Measurements from ENCODE around the gene CPAMD8.

CPAMD8 gene

GRCh38 chr19:16873594-16873993 lies 153.0 kb downstream of the CPAMD8 start:
- DNase-seq (ENCODE audit: low spot score): no peak

- no peak for DNase-seq (ENCODE audit: low spot score)
These were observed 153.9 kb downstream of the CPAMD8 start for GRCh38 chr19:16872728-16873127.

GRCh38 chr19:16871871-16872270 lies 154.7 kb downstream of the CPAMD8 start:
- no peak for DNase-seq (ENCODE audit: low spot score)

DNA sequence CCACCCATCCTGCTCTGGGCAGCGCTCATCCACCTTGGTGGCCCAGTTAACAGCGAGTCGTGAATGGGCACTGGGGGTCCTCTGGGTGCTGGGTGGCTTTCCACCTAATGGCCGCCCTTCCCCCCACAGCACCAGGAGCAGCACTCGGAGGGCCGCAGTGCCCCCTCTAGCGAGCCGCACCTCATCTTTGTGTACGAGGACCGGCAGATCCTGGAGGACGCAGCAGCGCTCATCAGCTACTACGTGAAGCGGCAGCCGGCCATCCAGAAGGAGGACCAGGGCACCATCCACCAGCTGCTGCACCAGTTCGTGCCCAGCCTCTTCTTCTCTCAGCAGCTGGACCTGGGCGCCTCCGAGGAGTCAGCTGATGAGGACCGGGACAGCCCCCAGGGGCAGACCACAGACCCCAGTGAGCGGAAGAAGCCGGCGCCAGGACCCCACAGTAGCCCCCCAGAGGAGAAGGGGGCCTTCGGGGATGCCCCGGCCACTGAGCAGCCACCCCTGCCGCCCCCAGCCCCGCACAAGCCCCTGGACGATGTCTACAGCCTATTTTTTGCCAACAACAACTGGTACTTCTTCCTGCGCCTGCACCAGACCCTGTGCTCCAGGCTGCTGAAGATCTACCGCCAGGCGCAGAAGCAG lies 157.2 kb downstream of the CPAMD8 start:
- no peak for DNase-seq (ENCODE audit: low spot score)

GRCh38 chr19:16868423-16869130 lies 158.0 kb downstream of the CPAMD8 start:
- DNase-seq (ENCODE audit: low spot score): no peak

DNA sequence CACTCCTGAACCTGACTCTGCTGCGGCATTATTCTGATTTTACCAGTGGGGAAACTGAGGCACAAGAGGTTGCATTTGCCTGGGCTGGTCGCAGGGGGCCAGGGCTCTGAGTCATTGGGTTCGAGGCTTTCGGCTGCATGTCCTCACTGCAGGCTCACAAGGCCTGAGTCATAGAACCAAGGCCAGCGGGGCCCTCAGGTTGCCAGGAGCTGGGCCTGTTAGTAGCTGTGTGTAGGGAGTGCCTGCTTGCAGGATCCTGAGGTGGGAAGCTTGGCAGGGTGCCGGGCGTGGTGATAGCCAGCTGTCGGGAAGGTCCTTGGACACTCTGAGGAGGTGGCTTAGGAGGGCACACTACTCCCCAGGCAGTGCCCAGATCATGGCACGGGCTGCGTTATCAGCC lies 159.4 kb downstream of the CPAMD8 start:
- DNase-seq (ENCODE audit: low spot score): no peak

DNA sequence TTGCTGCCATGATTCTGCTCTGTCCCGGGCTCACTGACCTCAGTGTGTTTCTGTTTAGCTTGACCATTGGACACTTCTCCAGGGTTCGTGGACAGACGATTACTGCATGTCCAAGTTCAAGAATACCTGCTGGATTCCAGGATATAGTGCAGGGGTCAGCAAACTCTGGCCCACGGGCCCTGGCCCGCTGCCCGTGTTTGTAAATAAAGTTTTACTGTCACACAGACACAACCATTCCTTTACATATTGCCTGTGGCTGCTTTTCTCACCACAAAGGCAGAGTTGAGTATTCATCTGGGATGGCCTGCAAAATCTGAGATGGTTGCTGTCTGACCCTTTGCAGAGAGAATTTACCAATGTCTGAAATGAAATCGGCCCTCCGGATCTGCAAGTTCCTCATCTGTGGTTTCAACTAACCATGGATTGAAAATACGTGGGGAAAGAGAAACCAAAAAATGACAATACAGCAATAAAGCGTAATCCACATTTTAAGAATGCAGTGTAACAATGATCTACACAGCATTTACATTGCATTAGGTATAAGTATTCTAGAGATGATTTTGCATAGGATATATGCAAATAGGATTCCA lies 163.7 kb downstream of the CPAMD8 start:
- DNase-seq (ENCODE audit: low spot score): no peak

GRCh38 chr19:16861834-16862233 lies 164.8 kb downstream of the CPAMD8 start:
- no peak for DNase-seq (ENCODE audit: low spot score)

- DNase-seq (ENCODE audit: low spot score): no peak
These were observed 165.6 kb downstream of the CPAMD8 start for GRCh38 chr19:16861011-16861410.

- no peak for DNase-seq (ENCODE audit: low spot score)
These were observed 166.5 kb downstream of the CPAMD8 start for GRCh38 chr19:16860118-16860517.

- no peak for DNase-seq (ENCODE audit: low spot score)
These were observed 167.0 kb downstream of the CPAMD8 start for GRCh38 chr19:16859626-16860025.

DNA sequence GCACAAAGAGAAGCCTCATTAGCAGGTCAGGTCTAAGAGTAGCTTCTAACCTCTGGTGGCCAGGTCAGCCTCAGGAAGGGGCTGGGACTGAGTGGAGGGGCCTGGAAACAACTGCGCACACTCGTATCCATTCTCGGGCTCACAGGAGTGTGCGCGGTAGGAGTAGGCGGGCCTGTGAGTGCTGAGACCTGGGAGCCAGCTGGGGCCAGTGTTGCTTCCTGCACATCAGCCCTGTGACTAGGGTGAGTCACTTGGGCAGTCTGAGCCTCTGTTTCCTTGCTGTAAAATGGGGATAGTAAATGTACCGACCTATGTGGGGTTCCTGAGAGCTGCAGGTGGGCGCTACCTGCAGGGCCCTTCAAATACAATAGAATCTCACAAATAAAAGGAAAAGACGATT lies 170.5 kb downstream of the CPAMD8 start:
- DNase-seq (ENCODE audit: low spot score): no peak

GRCh38 chr19:16853066-16853465 lies 173.5 kb downstream of the CPAMD8 start:
- no peak for DNase-seq (ENCODE audit: low spot score)

DNA sequence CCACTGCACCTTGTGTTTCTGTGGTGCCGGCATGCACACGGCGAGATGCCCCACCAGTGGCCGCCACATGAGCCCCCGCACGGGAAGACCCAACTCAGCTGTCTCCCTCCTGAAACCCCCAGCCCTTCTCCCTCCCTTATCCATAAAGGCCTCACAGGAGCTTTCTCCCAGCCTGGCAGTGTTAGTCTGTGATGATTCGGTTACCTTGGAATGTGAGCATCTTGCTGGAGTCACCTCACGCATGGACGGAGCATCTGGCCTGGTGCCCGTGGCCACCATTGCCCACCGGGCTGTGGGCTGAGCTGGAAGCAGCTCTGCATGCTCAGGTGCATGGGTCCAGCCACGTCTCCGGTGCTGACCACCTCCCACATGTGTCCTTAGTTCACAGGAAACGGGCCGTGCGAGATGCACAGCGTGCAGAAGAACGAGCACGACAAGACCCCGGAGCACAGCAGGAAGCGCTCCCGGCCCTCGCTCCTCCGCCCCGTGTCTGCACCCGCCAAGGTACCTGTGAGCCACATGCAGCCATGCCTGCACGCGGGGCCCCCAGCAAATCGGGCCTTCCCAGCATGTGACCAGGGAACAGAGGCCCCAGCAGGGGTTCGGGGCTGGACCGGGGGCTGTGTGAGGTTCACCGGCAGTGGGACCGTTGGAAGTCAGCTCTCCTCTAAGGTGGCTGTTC lies 175.4 kb downstream of the CPAMD8 start:
- DNase-seq (ENCODE audit: low spot score): no peak

DNA sequence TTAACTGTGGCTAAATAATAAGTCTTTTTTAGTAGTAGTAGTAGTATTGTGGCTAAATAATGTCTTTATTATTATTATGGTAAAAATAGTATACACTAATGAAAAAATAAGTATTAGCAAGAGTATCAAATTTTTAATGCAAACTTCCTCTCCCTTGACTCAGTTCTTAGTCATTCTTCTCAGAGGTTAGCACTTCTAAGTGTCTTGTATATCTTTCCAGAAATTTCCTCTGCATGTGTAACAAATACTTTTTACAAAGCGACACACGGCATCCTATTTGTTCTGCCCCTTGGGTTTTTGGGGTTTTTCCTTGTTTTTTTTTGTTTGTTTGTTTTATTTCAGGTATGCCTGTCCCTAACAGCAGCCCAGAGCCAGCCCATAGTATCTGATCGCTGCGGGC lies 176.5 kb downstream of the CPAMD8 start:
- DNase-seq (ENCODE audit: low spot score): no peak

DNA sequence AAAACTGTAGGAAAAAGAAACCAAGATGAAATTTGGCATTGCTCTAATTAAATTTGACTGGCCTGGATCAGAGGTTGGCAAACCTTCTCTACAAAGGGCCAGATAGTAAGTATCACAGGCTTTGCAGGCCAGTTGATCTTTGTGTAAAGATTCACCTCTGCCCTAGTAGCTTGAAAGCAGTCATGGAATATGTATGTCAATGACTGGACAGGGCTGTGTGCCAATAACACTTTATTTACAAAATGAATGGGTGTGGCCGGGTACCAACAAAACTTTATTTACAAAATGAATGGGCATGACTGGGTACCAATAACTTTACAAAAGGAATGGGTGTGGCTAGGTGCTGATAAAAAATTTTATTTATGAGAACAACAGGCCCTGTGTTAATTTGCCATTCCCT lies 177.4 kb downstream of the CPAMD8 start:
- no peak for DNase-seq (ENCODE audit: low spot score)

DNA sequence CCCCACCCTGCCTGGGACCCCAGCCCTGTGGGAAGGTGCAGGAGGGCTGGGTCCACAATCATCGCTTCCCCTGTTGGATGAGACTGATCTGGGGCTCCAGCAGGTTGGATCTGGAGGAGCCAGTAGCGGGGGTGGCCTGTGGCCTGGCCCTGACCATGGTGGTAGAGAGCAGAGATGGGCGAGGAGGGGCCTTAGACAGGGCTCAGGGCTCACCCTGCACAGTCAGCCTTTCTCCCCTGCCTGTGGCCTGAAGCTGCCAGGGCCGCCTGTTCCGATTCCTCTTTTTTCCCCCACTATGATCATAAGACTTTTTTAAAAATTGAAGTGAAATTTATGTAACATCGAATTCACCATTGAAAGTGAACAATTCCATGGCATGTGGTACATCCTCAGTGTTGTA lies 179.2 kb downstream of the CPAMD8 start:
- no peak for DNase-seq (ENCODE audit: low spot score)

DNA sequence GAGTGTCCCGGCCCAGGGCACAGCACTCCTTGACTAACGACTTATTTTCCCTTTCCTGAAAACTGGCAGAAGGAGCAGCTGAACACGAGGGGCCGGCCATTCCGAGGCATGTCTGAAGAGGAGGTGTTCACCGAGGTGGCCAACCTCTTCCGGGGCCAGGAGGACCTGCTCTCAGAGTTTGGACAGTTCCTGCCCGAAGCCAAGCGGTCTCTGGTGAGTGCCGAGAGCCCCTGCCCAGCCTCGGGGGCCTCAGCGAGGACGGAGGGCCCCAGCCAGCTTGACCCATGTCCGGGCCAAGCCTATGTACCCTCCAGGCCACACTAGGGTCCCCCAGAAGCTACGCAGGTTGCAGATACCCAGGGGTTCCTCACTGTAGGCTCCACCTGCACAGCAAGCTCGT lies 179.7 kb downstream of the CPAMD8 start:
- no peak for DNase-seq (ENCODE audit: low spot score)
